Liver (tissue), 3 donors: ENCODE measurements around the gene THTPA.

ENCODE experiments used
- CTCF ChIP-seq: fragments of 150-350 bp; IDR thresholded peaks from 2 replicates; pipeline ENCODE4 v1.5.1; 2017; ENCODE audit warnings: improper control_type of control experiment, low read depth, low read length; ENCODE audit not compliant: missing input control
- GABPA ChIP-seq, 2 donors: IDR thresholded peaks in 1 of 2; conservative IDR thresholded peaks in 1 of 2; 2 replicates each; pipeline ENCODE4 v1.6.1; 2016; ENCODE audit warnings: antibody characterized with exemption in 2 of 2, mild to moderate bottlenecking in 1 of 2, moderate library complexity in 1 of 2
- HNF4A ChIP-seq, 2 donors: conservative IDR thresholded peaks; 2 replicates each; pipeline ENCODE4 v1.6.1; 2016; ENCODE audit warnings: antibody characterized with exemption in 2 of 2, mild to moderate bottlenecking in 2 of 2
- REST ChIP-seq: IDR thresholded peaks from 2 replicates; pipeline ENCODE4 v1.6.1; 2016; ENCODE audit warnings: antibody characterized with exemption, mild to moderate bottlenecking
- SP1 ChIP-seq: IDR thresholded peaks from 2 replicates; pipeline ENCODE4 v1.6.1; 2018; ENCODE audit warnings: antibody characterized with exemption, mild to moderate bottlenecking
- donor health status: healthy.
- donor health status: healthy.

GRCh38 chr14:23518709-23519108 is 37.4 kb upstream of the THTPA start:
- TF ChIP-seq CTCF (no peak), REST (no peak), HNF4A (conservative IDR thresholded peaks at IDR 0.05) (no peak), SP1 (no peak), GABPA (IDR thresholded peaks at IDR 0.05 in 1 of 2, conservative IDR thresholded peaks at IDR 0.05 in 1 of 2) (no peak)
